GM18502 (cell line): ENCODE measurements around the gene TCF20.

ENCODE experiments used
- ATAC-seq: cut with Tn5 transposase; IDR thresholded peaks from one replicate; pipeline ENCODE4 v1.9.1; 2021; ENCODE audit warnings: mild to moderate bottlenecking; ENCODE audit not compliant: unreplicated experiment, poor library complexity

The TCF20 gene

GRCh38 chr22:42301077-42301741, 30.8 kb upstream of the TCF20 start:
- no peak for ATAC-seq

GRCh38 chr22:42300259-42301076, 30.0 kb upstream of the TCF20 start:
- ATAC-seq = no peak

- no peak for ATAC-seq
Measured at GRCh38 chr22:42299586-42300258, 29.3 kb upstream of the TCF20 start.

GRCh38 chr22:42298746-42299145, 28.3 kb upstream of the TCF20 start:
- ATAC-seq = no peak

- no peak for ATAC-seq
Measured at GRCh38 chr22:42297778-42298177, 27.3 kb upstream of the TCF20 start.

GRCh38 chr22:42296883-42297282, 26.4 kb upstream of the TCF20 start:
- no peak for ATAC-seq

GRCh38 chr22:42296381-42296853, 26.0 kb upstream of the TCF20 start:
- ATAC-seq = no peak

GRCh38 chr22:42294034-42294985, 23.9 kb upstream of the TCF20 start:
- no peak for ATAC-seq

- no peak for ATAC-seq
Measured at GRCh38 chr22:42292732-42293520, 22.5 kb upstream of the TCF20 start.

GRCh38 chr22:42291287-42291686, 20.8 kb upstream of the TCF20 start:
- no peak for ATAC-seq

GRCh38 chr22:42289671-42290541, 19.5 kb upstream of the TCF20 start:
- no peak for ATAC-seq

- ATAC-seq = no peak
Measured at GRCh38 chr22:42288791-42289190, 18.3 kb upstream of the TCF20 start.

GRCh38 chr22:42287174-42287890, 16.9 kb upstream of the TCF20 start:
- no peak for ATAC-seq

GRCh38 chr22:42286205-42286604, 15.8 kb upstream of the TCF20 start:
- no peak for ATAC-seq

- no peak for ATAC-seq
Measured at GRCh38 chr22:42285604-42286003, 15.2 kb upstream of the TCF20 start.

GRCh38 chr22:42284643-42285181, 14.3 kb upstream of the TCF20 start:
- no peak for ATAC-seq

GRCh38 chr22:42284202-42284591, 13.7 kb upstream of the TCF20 start:
- ATAC-seq = no peak
